WERI-Rb-1 (cell line): ENCODE results near the gene HOXD13.

Experiments used
- DNase-seq: peaks from one replicate; pipeline ENCODE4 v3.0.0-alpha.2; 2020
- H3K27ac ChIP-seq: fragments of 250-450 bp; sonication (Bioruptor Pico); 2 replicates; pipeline ENCODE4 v1.5.1; 2020; ENCODE audit warnings: mild to moderate bottlenecking, moderate library complexity
- H3K27me3 ChIP-seq: fragments of 250-450 bp; sonication (Bioruptor Pico); 2 replicates; pipeline ENCODE4 v1.5.1; 2021; ENCODE audit warnings: mild to moderate bottlenecking, low read depth, moderate library complexity; ENCODE audit not compliant: insufficient read depth, severe bottlenecking
- H3K36me3 ChIP-seq: fragments of 250-450 bp; sonication (Bioruptor Pico); 2 replicates; pipeline ENCODE4 v1.5.1; 2020; ENCODE audit warnings: mild to moderate bottlenecking, moderate library complexity
- H3K4me3 ChIP-seq: 2 replicates; pipeline ENCODE4 v1.5.1; 2011; ENCODE audit warnings: low read depth, mild to moderate bottlenecking, control low read depth, low read length
- H3K9me3 ChIP-seq: fragments of 250-450 bp; sonication (Bioruptor Pico); 2 replicates; pipeline ENCODE4 v1.5.1; 2021; ENCODE audit warnings: mild to moderate bottlenecking, moderate library complexity; ENCODE audit not compliant: severe bottlenecking
- CTCF ChIP-seq: IDR thresholded peaks from 2 replicates; pipeline ENCODE4 v1.5.1; 2011; ENCODE audit warnings: low read depth, mild to moderate bottlenecking, control low read depth, inconsistent platforms, low read length

Gene HOXD13

GRCh38 chr2:176128172-176128981, 35.9 kb downstream of the HOXD13 start:
- peaks cover 94% of the 10 kb centered on the region for H3K27me3 ChIP-seq
- H3K27ac ChIP-seq = no peak overlapping the region
- peaks cover 9% of the 10 kb centered on the region for H3K9me3 ChIP-seq
- no peak for TF ChIP-seq CTCF
- no peak for DNase-seq
- no peak overlapping the region for H3K4me3 ChIP-seq
- no peaks in the 10 kb centered on the region for H3K36me3 ChIP-seq

- H3K27me3 ChIP-seq = peaks cover 94% of the 10 kb centered on the region
- H3K4me3 ChIP-seq = peak within 1 kb of the TSS; percentile 16
- DNase-seq = no peak
- peaks cover 9% of the 10 kb centered on the region for H3K9me3 ChIP-seq
- H3K27ac ChIP-seq = no peak within 1 kb of the TSS
- TF ChIP-seq CTCF = no peak
- no peaks in the 10 kb centered on the region for H3K36me3 ChIP-seq
Observed at GRCh38 chr2:176128982-176129796, 36.7 kb downstream of the HOXD13 start, which contains the start of gene HOXD8. TSS of gene HOXD8 (plus strand) at chr2:176129705. CDS start at chr2:176130367, 662 bp downstream.

GRCh38 chr2:176129813-176130146, 37.3 kb downstream of the HOXD13 start:
- Histone ChIP-seq H3K27me3 (peaks cover 94% of the 10 kb centered on the region), H3K4me3 (0 out of 2 replicates have a peak overlapping the region, but pooled peaks have one; percentile 5)

GRCh38 chr2:176130147-176130956, 37.8 kb downstream of the HOXD13 start:
- Histone ChIP-seq H3K27me3 (peaks cover 94% of the 10 kb centered on the region), H3K9me3 (peaks cover 9% of the 10 kb centered on the region), H3K27ac (no peak overlapping the region), H3K4me3 (no peak overlapping the region; the same call in 1 of the 2 replicates), H3K36me3 (no peaks in the 10 kb centered on the region)
- no peak for DNase-seq
- no peak for TF ChIP-seq CTCF

More at GRCh38 chr2:176129813-176130146, 37.3 kb downstream of the HOXD13 start:
- Histone ChIP-seq H3K27ac (no peak overlapping the region), H3K9me3 (peaks cover 9% of the 10 kb centered on the region), H3K36me3 (no peaks in the 10 kb centered on the region)
- no peak for DNase-seq
- no peak for TF ChIP-seq CTCF

- no peak for DNase-seq
- Histone ChIP-seq H3K27me3 (peaks cover 94% of the 10 kb centered on the region), H3K27ac (no peak overlapping the region), H3K4me3 (no peak overlapping the region), H3K36me3 (no peaks in the 10 kb centered on the region), H3K9me3 (peaks cover 9% of the 10 kb centered on the region)
- TF ChIP-seq CTCF = no peak
Observed at GRCh38 chr2:176130957-176131847, 38.7 kb downstream of the HOXD13 start.
